Measurements from ENCODE around the gene LMTK3.

Gene LMTK3

GRCh38 chr19:48445256-48445605, 66.4 kb downstream of the LMTK3 start:
- peak; percentile 95 for DNase-seq

GRCh38 chr19:48444936-48445200, 66.8 kb downstream of the LMTK3 start:
- DNase-seq = no peak

- no peak for DNase-seq
Observed at GRCh38 chr19:48444129-48444935, 67.3 kb downstream of the LMTK3 start.

- no peak for DNase-seq
Observed at GRCh38 chr19:48443731-48444128, 67.9 kb downstream of the LMTK3 start.

GRCh38 chr19:48443256-48443655, 68.4 kb downstream of the LMTK3 start:
- no peak for DNase-seq

GRCh38 chr19:48442116-48443035, 69.3 kb downstream of the LMTK3 start:
- DNase-seq = no peak

- no peak for DNase-seq
Observed at GRCh38 chr19:48441360-48442050, 70.1 kb downstream of the LMTK3 start.

GRCh38 chr19:48436586-48436985, 75.0 kb downstream of the LMTK3 start:
- no peak for DNase-seq

Data from NCI-H524 treated with DMSO at 0.1 percent for 48 hours (cell line).